Psoas muscle (tissue), 8 donors: ENCODE data around the gene SH2D4B. TPM values are rescaled to one million over a fixed set of nuclear protein-coding genes. Genes with fewer than 3 reads are reported as not detected.

Experiments used
- ATAC-seq, 4 donors: fragments of 200-7000 bp; cut with Tn5 transposase; one replicate each; pipeline ENCODE4 v1.9.1; 2020; ENCODE audit warnings: moderate library complexity in 3 of 4, mild to moderate bottlenecking in 2 of 4
- DNase-seq, 2 donors: peaks; one replicate each; pipeline ENCODE4 v3.0.0-alpha.2; 2020
- H3K27ac ChIP-seq: fragments of 200-600 bp; one replicate; pipeline ENCODE4 v1.8.0; 2022
- H3K27me3 ChIP-seq, 3 donors: fragments of 200-600 bp in 1 of 3; one replicate each; pipeline versions ENCODE4 v1.6.1 to v1.8.0; 2013 to 2022; ENCODE audit warnings: low read length in 2 of 3, mild to moderate bottlenecking in 2 of 3, moderate library complexity in 1 of 3; ENCODE audit not compliant: insufficient read depth in 3 of 3
- H3K36me3 ChIP-seq, 2 donors: fragments of 200-600 bp in 1 of 2; one replicate each; pipeline versions ENCODE4 v1.6.1 to v1.8.0; 2013 to 2022; ENCODE audit warnings: low read depth in 1 of 2, mild to moderate bottlenecking in 1 of 2, moderate library complexity in 1 of 2; ENCODE audit not compliant: insufficient read depth in 1 of 2
- H3K4me1 ChIP-seq: fragments of 200-600 bp; one replicate; pipeline ENCODE4 v1.8.0; 2022
- H3K4me3 ChIP-seq: fragments of 200-600 bp; one replicate; pipeline ENCODE4 v1.8.0; 2022; ENCODE audit warnings: mild to moderate bottlenecking
- H3K9me3 ChIP-seq: fragments of 200-600 bp; one replicate; pipeline ENCODE4 v1.8.0; 2022
- CTCF ChIP-seq: fragments of 200-600 bp; IDR thresholded peaks from one replicate; pipeline ENCODE4 v1.8.0; 2022; ENCODE audit warnings: antibody characterized with exemption
- WGBS, 3 donors: extraction: QIAGEN DNeasy Blood & Tissue Kit; methylation state at CpG; one replicate each; pipeline versions ENCODE4 v1.1.6 to v1.1.7; 2013; 5-methylcytosine and 5-hydroxymethylcytosine counted together
- intact Hi-C, 2 donors: fragments of 100-400 bp; cut with DNase I; formaldehyde crosslinking; loops; one replicate each; pipeline versions ENCODE4 v1.11.0 to v1.14.2; 2022
- long read RNA-seq, 2 donors: library from polyadenylated mRNA; unstranded; transcript quantifications; one replicate each; pipeline ENCODE4 v2.0.0, GENCODE V29; 2021
- polyA plus RNA-seq, 3 donors: library from polyadenylated mRNA; stranded (reverse); fragments of 200-250 nt; gene quantifications; one replicate each; pipeline ENCODE4 v1.2.3, GENCODE V29; 2013
- total RNA-seq, 4 donors: library from RNA; stranded (reverse); fragmentation: NEBNext Ultra II Directional in 2 of 4; extraction: Animal tissue kit (Norgen Biotek cat#: 25700) in 2 of 4; gene quantifications; one replicate each; pipeline versions ENCODE4 v1.2.1 to v1.2.4, GENCODE V29; 2021 to 2023
- donor health status: healthy with polysubstance abuse.
- donor health status: DM: no; HTN: no; CAD: no; lungs with moderate emphysema.
- donor health status: Bipolar disorder and iron deficiency.
- donor health status: healthy.
- donor health status: DM: yes; HTN: yes; CAD: no.
- donor health status: DM: no; HTN: no; CAD: no.
- donor health status: DM: no; HTN: no; CAD: no.
- donor health status: DM: yes; HTN: yes; CAD: no.

SH2D4B gene
- not detected for total RNA-seq
- under 1 TPM in 1 of 3 donors, not detected in 2; 0.01 TPM for polyA plus RNA-seq
- long read RNA-seq, donor 1: 0 reads
- long read RNA-seq, donor 2: 0 reads

GRCh38 chr10:80537736-80538480 is at the start of gene SH2D4B:
SH2D4B (plus strand) TSS chr10:80537902; CDS start chr10:80538332, 430 bp downstream.
- Histone ChIP-seq H3K9me3 (no peaks in the 10 kb centered on the region), H3K36me3 (no peaks in the 10 kb centered on the region), H3K4me3 (no peak within 1 kb of the TSS), H3K27ac (no peak within 1 kb of the TSS), H3K4me1 (no peaks in the 10 kb centered on the region), H3K27me3 (peaks cover 0 to 3% (median 0%) of the 10 kb centered on the region in 3 donors)
- ATAC-seq (no peak), DNase-seq (peak in 1 of 2 donors; percentile 14)
- 89 to 91% (median 89%) methylated on average over 19 of the region's 19 CpGs for WGBS, 3 donors
- no peak for TF ChIP-seq CTCF
- intact Hi-C loops: no loop called here

- Histone ChIP-seq H3K9me3 (no peaks in the 10 kb centered on the region), H3K27me3 (no peaks in the 10 kb centered on the region), H3K4me3 (no peak overlapping the region), H3K27ac (no peak overlapping the region), H3K4me1 (peaks cover 19% of the 10 kb centered on the region), H3K36me3 (peaks cover 0 to 33% of the 10 kb centered on the region in 2 donors)
- TF ChIP-seq CTCF: no peak
- intact Hi-C loops: no loop called here
- WGBS, 3 donors: 76 to 81% (median 79%) methylated on average over 6 of the region's 6 CpGs
- DNase-seq (no peak), ATAC-seq (no peak)
Observed at GRCh38 chr10:80488539-80489066, 49.1 kb upstream of the SH2D4B start.

GRCh38 chr10:80489371-80490112 is 48.2 kb upstream of the SH2D4B start:
- Histone ChIP-seq H3K36me3 (peaks cover 0 to 33% of the 10 kb centered on the region in 2 donors), H3K27me3 (no peaks in the 10 kb centered on the region), H3K4me1 (peaks cover 26% of the 10 kb centered on the region), H3K27ac (no peak overlapping the region), H3K4me3 (no peak overlapping the region), H3K9me3 (no peaks in the 10 kb centered on the region)
- WGBS, 3 donors: 96 to 97% (median 97%) methylated on average over 2 of the region's 2 CpGs
- no peak for TF ChIP-seq CTCF
- ATAC-seq (no peak), DNase-seq (no peak)
- intact Hi-C loops: no loop called here

- 89 to 91% (median 89%) methylated on average over 7 of the region's 7 CpGs for WGBS, 3 donors
- peaks cover 23% of the 10 kb centered on the region for H3K4me1 ChIP-seq
- DNase-seq (no peak), ATAC-seq (peak in 1 of 4 donors; percentile 38)
- no peak overlapping the region for H3K27ac ChIP-seq
- intact Hi-C loops: no loop called here
- H3K36me3 ChIP-seq: peaks cover 0 to 33% of the 10 kb centered on the region in 2 donors
- no peak for TF ChIP-seq CTCF
- H3K27me3 ChIP-seq: no peaks in the 10 kb centered on the region
- no peak overlapping the region for H3K4me3 ChIP-seq
- no peaks in the 10 kb centered on the region for H3K9me3 ChIP-seq
Observed at GRCh38 chr10:80491251-80492102, 46.2 kb upstream of the SH2D4B start.
